Naive thymus-derived CD4-positive, alpha-beta T cell (primary cell): ENCODE results near the gene TTC7B. TPM values are rescaled to one million over a fixed set of nuclear protein-coding genes. Genes with fewer than 3 reads are reported as not detected.
A peak's percentile ranks its signal among the peaks of the same experiment; 100 is the strongest.

Experiments
- ATAC-seq: fragments of 150-1000 bp; cut with Tn5 transposase; 2 replicates; pipeline ENCODE4 v1.10.0; 2021; ENCODE audit warnings: mild to moderate bottlenecking, moderate library complexity
- CTCF ChIA-PET: fragments of 350-600 bp; sonication (Branson Sonifier 250); formaldehyde crosslinking; loops from one replicate; lab custom pipeline; 2021; ENCODE audit warnings: antibody characterized with exemption; lab: Charles Lee
- POLR2A ChIA-PET: fragments of 350-600 bp; sonication (Branson Sonifier 250); formaldehyde crosslinking; loops from one replicate; lab custom pipeline; 2021; ENCODE audit warnings: antibody characterized with exemption, inconsistent platforms; lab: Charles Lee
- DNase-seq, 9 donors: peaks; one replicate each; pipeline versions ENCODE4 v3.0.0 to v3.0.0-alpha.2; 2020 to 2022; ENCODE audit warnings: mixed read lengths in 1 of 9
- H3K27ac ChIP-seq: one replicate; pipeline ENCODE4 v1.7.0; 2013; ENCODE audit warnings: mild to moderate bottlenecking, low read depth, low read length, moderate library complexity
- H3K27me3 ChIP-seq, 2 donors: one replicate each; pipeline ENCODE4 v1.7.0; 2013; ENCODE audit warnings: low read length in 2 of 2, mild to moderate bottlenecking in 2 of 2, moderate library complexity in 2 of 2; ENCODE audit not compliant: control insufficient read depth in 2 of 2, insufficient read depth in 2 of 2
- H3K36me3 ChIP-seq, 3 experiments: 1 replicate in 2 of 3; 2 replicates in 1 of 3; pipeline ENCODE4 v1.7.0; 2013; ENCODE audit warnings: low read length in 3 of 3, mild to moderate bottlenecking in 3 of 3, moderate library complexity in 1 of 3; ENCODE audit not compliant: insufficient read depth in 3 of 3, control insufficient read depth in 2 of 3
- H3K4me1 ChIP-seq, 2 donors: one replicate each; pipeline ENCODE4 v1.7.0; 2013; ENCODE audit warnings: low read length in 2 of 2, mild to moderate bottlenecking in 2 of 2, moderate library complexity in 1 of 2; ENCODE audit not compliant: control insufficient read depth in 2 of 2, insufficient read depth in 2 of 2
- H3K4me3 ChIP-seq: 2 replicates; pipeline ENCODE4 v1.7.0; 2013; ENCODE audit warnings: mild to moderate bottlenecking, low read length
- H3K9me3 ChIP-seq, 3 experiments: 1 replicate in 2 of 3; 2 replicates in 1 of 3; pipeline ENCODE4 v1.7.0; 2013; ENCODE audit warnings: low read length in 3 of 3; ENCODE audit not compliant: control insufficient read depth in 2 of 3
- H3K27ac Mint-ChIP-seq, 9 donors: one replicate each; pipeline ENCODE4 v1.8.0; 2020 to 2022; ENCODE audit warnings: mixed read lengths in 9 of 9, mild to moderate bottlenecking in 8 of 9, moderate library complexity in 5 of 9, inconsistent platforms in 2 of 9
- H3K27me3 Mint-ChIP-seq, 5 donors: one replicate each; pipeline ENCODE4 v1.8.0; 2021 to 2022; ENCODE audit warnings: mixed read lengths in 5 of 5, mild to moderate bottlenecking in 1 of 5
- H3K36me3 Mint-ChIP-seq, 5 donors: one replicate each; pipeline ENCODE4 v1.8.0; 2020 to 2022; ENCODE audit warnings: mixed read lengths in 5 of 5, mild to moderate bottlenecking in 3 of 5, inconsistent platforms in 1 of 5
- H3K4me1 Mint-ChIP-seq, 7 donors: one replicate each; pipeline ENCODE4 v1.8.0; 2020 to 2022; ENCODE audit warnings: mixed read lengths in 7 of 7, mild to moderate bottlenecking in 3 of 7, inconsistent platforms in 1 of 7
- H3K4me3 Mint-ChIP-seq, 10 donors: one replicate each; pipeline ENCODE4 v1.8.0; 2020 to 2022; ENCODE audit warnings: mild to moderate bottlenecking in 10 of 10, mixed read lengths in 10 of 10, moderate library complexity in 6 of 10, inconsistent platforms in 2 of 10
- H3K9me3 Mint-ChIP-seq, 11 donors: one replicate each; pipeline ENCODE4 v1.8.0; 2020 to 2022; ENCODE audit warnings: mixed read lengths in 11 of 11, mild to moderate bottlenecking in 4 of 11, inconsistent platforms in 1 of 11, moderate library complexity in 1 of 11
- intact Hi-C, 2 donors: fragments of 100-400 bp; cut with micrococcal nuclease; formaldehyde crosslinking; loops; one replicate each; pipeline ENCODE4 v1.15.1; 2023
- polyA plus RNA-seq, 2 donors: library from polyadenylated mRNA; unstranded; fragments of 300-500 nt; fragmentation: Illumina TruSeq; gene quantifications; one replicate each; pipeline ENCODE4 v1.2.3, GENCODE V29; 2021
- total RNA-seq, 6 experiments: library from RNA in 5 of 6; stranded (reverse) in 5 of 6; gene quantifications; 1 replicate in 5 of 6; 2 replicates in 1 of 6; pipeline ENCODE4 v1.2.3 and lab custom pipeline; 2021 to 2026

Gene TTC7B
- total and polyA plus RNA-seq, 7 experiments from 2014 or later: 0.08 to 9.5 (median 3.4) TPM; not detected in 2

- no peaks in the 10 kb centered on the region for H3K27me3 ChIP-seq
- POLR2A ChIA-PET: no interaction called here
- no peak overlapping the region for H3K27ac Mint-ChIP-seq
- ATAC-seq: no peak
- H3K4me3 Mint-ChIP-seq: no peak overlapping the region
- H3K36me3 Mint-ChIP-seq: no peaks in the 10 kb centered on the region
- no peak overlapping the region for H3K4me3 ChIP-seq
- peaks cover 0 to 2% (median 0%) of the 10 kb centered on the region in 5 donors for H3K27me3 Mint-ChIP-seq
- H3K9me3 ChIP-seq: no peaks in the 10 kb centered on the region
- no peaks in the 10 kb centered on the region for H3K4me1 ChIP-seq
- no peaks in the 10 kb centered on the region for H3K36me3 ChIP-seq
- intact Hi-C loops: no loop called here
- no peak for DNase-seq
- no peak overlapping the region for H3K27ac ChIP-seq
- peaks cover 0 to 4% (median 0%) of the 10 kb centered on the region in 11 donors for H3K9me3 Mint-ChIP-seq
- CTCF ChIA-PET: interaction anchor here (1.4 kb wide), 1 partner anchor 34 kb away, joined by 4 read pairs; no protein-coding TSS in a partner anchor
- peaks cover 6 to 18% (median 12%) of the 10 kb centered on the region in 7 donors for H3K4me1 Mint-ChIP-seq
Observed at GRCh38 chr14:90663140-90663539, 153.1 kb downstream of the TTC7B start.

- H3K9me3 ChIP-seq: no peaks in the 10 kb centered on the region
- DNase-seq (no peak), ATAC-seq (no peak)
- H3K4me3 ChIP-seq: no peak overlapping the region
- no peaks in the 10 kb centered on the region for H3K36me3 ChIP-seq
- CTCF ChIA-PET: interaction anchor here (0.6 to 1.4 kb wide), 3 partner anchors 9 to 35 kb away, joined by 3 to 4 read pairs (median 3); no protein-coding TSS in a partner anchor
- H3K4me3 Mint-ChIP-seq: no peak overlapping the region
- no peak overlapping the region for H3K27ac Mint-ChIP-seq
- intact Hi-C loops: no loop called here
- H3K27me3 ChIP-seq: no peaks in the 10 kb centered on the region
- H3K4me1 ChIP-seq: no peaks in the 10 kb centered on the region
- peaks cover 6 to 18% (median 12%) of the 10 kb centered on the region in 7 donors for H3K4me1 Mint-ChIP-seq
- peaks cover 0 to 2% (median 0%) of the 10 kb centered on the region in 5 donors for H3K27me3 Mint-ChIP-seq
- no peak overlapping the region for H3K27ac ChIP-seq
- H3K9me3 Mint-ChIP-seq: no peaks in the 10 kb centered on the region
- H3K36me3 Mint-ChIP-seq: no peaks in the 10 kb centered on the region
- POLR2A ChIA-PET: no interaction called here
Observed at GRCh38 chr14:90661866-90662265, 154.4 kb downstream of the TTC7B start.

GRCh38 chr14:90660865-90661570, 155.2 kb downstream of the TTC7B start:
- ATAC-seq (no peak), DNase-seq (no peak)
- Mint-ChIP-seq H3K9me3 (no peaks in the 10 kb centered on the region), H3K4me3 (peak overlapping the region in 7 of 10 donors; percentile 16 to 65 (median 50)), H3K27me3 (peaks cover 0 to 2% (median 0%) of the 10 kb centered on the region in 5 donors), H3K36me3 (no peaks in the 10 kb centered on the region), H3K27ac (peak overlapping the region in 1 of 9 donors; percentile 22), H3K4me1 (peaks cover 6 to 18% (median 12%) of the 10 kb centered on the region in 7 donors)
- Histone ChIP-seq H3K4me1 (no peaks in the 10 kb centered on the region), H3K36me3 (no peaks in the 10 kb centered on the region), H3K9me3 (no peaks in the 10 kb centered on the region), H3K4me3 (no peak overlapping the region), H3K27ac (no peak overlapping the region), H3K27me3 (no peaks in the 10 kb centered on the region)
- CTCF ChIA-PET: interaction anchor here (0.6 kb wide), 1 partner anchor 14 kb away, joined by 3 read pairs; no protein-coding TSS in a partner anchor
- POLR2A ChIA-PET: interaction anchor here (1.1 kb wide), 1 partner anchor 10 kb away, joined by 3 read pairs; no protein-coding TSS in a partner anchor
- intact Hi-C loops: no loop called here

- ChIA-PET CTCF (no interaction called here), POLR2A (no interaction called here)
- Histone ChIP-seq H3K9me3 (no peaks in the 10 kb centered on the region), H3K4me3 (no peak overlapping the region), H3K36me3 (no peaks in the 10 kb centered on the region), H3K27ac (no peak overlapping the region), H3K27me3 (no peaks in the 10 kb centered on the region), H3K4me1 (no peaks in the 10 kb centered on the region)
- intact Hi-C loops: no loop called here
- ATAC-seq: peak; percentile 15
- Mint-ChIP-seq H3K27me3 (peaks cover 0 to 2% (median 0%) of the 10 kb centered on the region in 5 donors), H3K9me3 (no peaks in the 10 kb centered on the region), H3K36me3 (no peaks in the 10 kb centered on the region), H3K4me3 (no peak overlapping the region), H3K4me1 (peaks cover 6 to 18% (median 12%) of the 10 kb centered on the region in 7 donors), H3K27ac (peak overlapping the region in 1 of 9 donors; percentile 37)
- DNase-seq: no peak
Observed at GRCh38 chr14:90659156-90659555, 157.1 kb downstream of the TTC7B start.

- intact Hi-C loops: no loop called here
- Mint-ChIP-seq H3K4me3 (no peak overlapping the region), H3K36me3 (no peaks in the 10 kb centered on the region), H3K4me1 (peaks cover 6 to 18% (median 12%) of the 10 kb centered on the region in 7 donors), H3K27me3 (peaks cover 0 to 2% (median 0%) of the 10 kb centered on the region in 5 donors), H3K27ac (no peak overlapping the region), H3K9me3 (no peaks in the 10 kb centered on the region)
- ChIA-PET CTCF (no interaction called here), POLR2A (no interaction called here)
- no peak for DNase-seq
- Histone ChIP-seq H3K27ac (no peak overlapping the region), H3K36me3 (no peaks in the 10 kb centered on the region), H3K27me3 (no peaks in the 10 kb centered on the region), H3K4me1 (no peaks in the 10 kb centered on the region), H3K9me3 (no peaks in the 10 kb centered on the region), H3K4me3 (no peak overlapping the region)
- ATAC-seq: peak; percentile 94
Observed at GRCh38 chr14:90658541-90658967, 157.7 kb downstream of the TTC7B start.

- H3K4me1 ChIP-seq: no peaks in the 10 kb centered on the region
- CTCF ChIA-PET: no interaction called here
- POLR2A ChIA-PET: no interaction called here
- H3K9me3 Mint-ChIP-seq: no peaks in the 10 kb centered on the region
- no peaks in the 10 kb centered on the region for H3K36me3 ChIP-seq
- intact Hi-C loops: no loop called here
- no peak overlapping the region for H3K27ac ChIP-seq
- no peak overlapping the region for H3K27ac Mint-ChIP-seq
- H3K36me3 Mint-ChIP-seq: no peaks in the 10 kb centered on the region
- no peak for ATAC-seq
- H3K4me1 Mint-ChIP-seq: peaks cover 6 to 18% (median 12%) of the 10 kb centered on the region in 7 donors
- peaks cover 0 to 2% (median 0%) of the 10 kb centered on the region in 5 donors for H3K27me3 Mint-ChIP-seq
- H3K4me3 ChIP-seq: no peak overlapping the region
- H3K4me3 Mint-ChIP-seq: no peak overlapping the region
- no peaks in the 10 kb centered on the region for H3K27me3 ChIP-seq
- DNase-seq: no peak
- H3K9me3 ChIP-seq: no peaks in the 10 kb centered on the region
Observed at GRCh38 chr14:90656973-90657372, 159.3 kb downstream of the TTC7B start.
